Measurements from ENCODE around the gene TTLL7.

The TTLL7 gene

GRCh38 chr1:83887483-83887882 lies 111.4 kb downstream of the TTLL7 start:
- DNase-seq (ENCODE audit: insufficient read length, low spot score) (no peak), FAIRE-seq (no peak)

- DNase-seq (ENCODE audit: insufficient read length, low spot score), result no peak
- FAIRE-seq, result no peak
Measured at GRCh38 chr1:83883979-83884378, 115.0 kb downstream of the TTLL7 start.

- DNase-seq (ENCODE audit: insufficient read length, low spot score) (no peak), FAIRE-seq (peak; percentile 55)
Measured at GRCh38 chr1:83882906-83883305, 116.0 kb downstream of the TTLL7 start.

- FAIRE-seq (no peak), DNase-seq (ENCODE audit: insufficient read length, low spot score) (no peak)
Measured at GRCh38 chr1:83872515-83872914, 126.4 kb downstream of the TTLL7 start.

GRCh38 chr1:83864991-83865390 lies 133.9 kb downstream of the TTLL7 start:
- no peak for FAIRE-seq

GRCh38 chr1:83860490-83861221 lies 138.3 kb downstream of the TTLL7 start:
- DNase-seq (ENCODE audit: insufficient read length, low spot score), result peak; percentile 26
- FAIRE-seq, result no peak

More at GRCh38 chr1:83864991-83865390, 133.9 kb downstream of the TTLL7 start:
- no peak for DNase-seq (ENCODE audit: insufficient read length, low spot score)

- no peak for FAIRE-seq
- no peak for DNase-seq (ENCODE audit: insufficient read length, low spot score)
Measured at GRCh38 chr1:83857716-83858115, 141.2 kb downstream of the TTLL7 start.

- DNase-seq (ENCODE audit: insufficient read length, low spot score) (no peak), FAIRE-seq (no peak)
Measured at GRCh38 chr1:83857103-83857502, 141.8 kb downstream of the TTLL7 start.

- DNase-seq (ENCODE audit: insufficient read length, low spot score) (no peak), FAIRE-seq (no peak)
Measured at GRCh38 chr1:83856381-83856780, 142.6 kb downstream of the TTLL7 start.

GRCh38 chr1:83854456-83854855 lies 144.5 kb downstream of the TTLL7 start:
- no peak for DNase-seq (ENCODE audit: insufficient read length, low spot score)
- FAIRE-seq, result no peak

- DNase-seq (ENCODE audit: insufficient read length, low spot score), result no peak
- FAIRE-seq, result no peak
Measured at GRCh38 chr1:83850834-83851233, 148.1 kb downstream of the TTLL7 start.

- FAIRE-seq (no peak), DNase-seq (ENCODE audit: insufficient read length, low spot score) (no peak)
Measured at GRCh38 chr1:83849191-83850061, 149.5 kb downstream of the TTLL7 start.

- FAIRE-seq, result no peak
Measured at GRCh38 chr1:83846138-83846537, 152.8 kb downstream of the TTLL7 start.

GRCh38 chr1:83845437-83846071 lies 153.4 kb downstream of the TTLL7 start:
- FAIRE-seq (no peak), DNase-seq (ENCODE audit: insufficient read length, low spot score) (no peak)

More at GRCh38 chr1:83846138-83846537, 152.8 kb downstream of the TTLL7 start:
- DNase-seq (ENCODE audit: insufficient read length, low spot score), result no peak

- FAIRE-seq (no peak), DNase-seq (ENCODE audit: insufficient read length, low spot score) (no peak)
Measured at GRCh38 chr1:83844546-83844945, 154.4 kb downstream of the TTLL7 start.

- DNase-seq (ENCODE audit: insufficient read length, low spot score), result no peak
- FAIRE-seq, result no peak
Measured at GRCh38 chr1:83839566-83840173, 159.3 kb downstream of the TTLL7 start.

- DNase-seq (ENCODE audit: insufficient read length, low spot score) (no peak), FAIRE-seq (no peak)
Measured at GRCh38 chr1:83838573-83838972, 160.4 kb downstream of the TTLL7 start.

- no peak for DNase-seq (ENCODE audit: insufficient read length, low spot score)
- FAIRE-seq, result no peak
Measured at GRCh38 chr1:83836543-83836942, 162.4 kb downstream of the TTLL7 start.

GRCh38 chr1:83834621-83835264 lies 164.2 kb downstream of the TTLL7 start:
- FAIRE-seq, result no peak

GRCh38 chr1:83832194-83832593 lies 166.7 kb downstream of the TTLL7 start:
- FAIRE-seq, result no peak

More at GRCh38 chr1:83834621-83835264, 164.2 kb downstream of the TTLL7 start:
- no peak for DNase-seq (ENCODE audit: insufficient read length, low spot score)

More at GRCh38 chr1:83832194-83832593, 166.7 kb downstream of the TTLL7 start:
- no peak for DNase-seq (ENCODE audit: insufficient read length, low spot score)

All from GM19239 (cell line).